Right lobe of liver (tissue), 4 donors: ENCODE results near the gene BTBD2.

Source experiments
- CTCF ChIP-seq, 4 donors: fragments of 200-600 bp in 3 of 4; fragments of 450-650 bp in 1 of 4; IDR thresholded peaks; one replicate each; pipeline versions ENCODE4 v1.5.1 to v1.8.0; 2016 to 2022; ENCODE audit warnings: antibody characterized with exemption in 4 of 4, mild to moderate bottlenecking in 2 of 4
- POLR2A ChIP-seq: fragments of 450-650 bp; IDR thresholded peaks from one replicate; pipeline ENCODE4 v1.6.1; 2017; ENCODE audit warnings: antibody characterized with exemption, mild to moderate bottlenecking
- donor health status: DM: no; HTN: no; CAD: no.
- donor health status: DM: no; HTN: no; CAD: no.
- donor health status: DM: no; HTN: yes; CAD: no.

- TF ChIP-seq CTCF (IDR thresholded peaks at IDR 0.05) (no peak), POLR2A (no peak)
Measured at GRCh38 chr19:2022289-2022688, 6.8 kb upstream of the BTBD2 start.
